SK-N-SH treated with all-trans-retinoic acid at 6 μM for 48 hours (cell line): ENCODE results near the gene HRAS.

Experiments used
- ATAC-seq: fragments of 200-7000 bp; cut with Tn5 transposase; 3 replicates; pipeline ENCODE4 v1.9.1; 2020; ENCODE audit warnings: mild to moderate bottlenecking, moderate library complexity
- ARNTL ChIP-seq: fragments of 450-650 bp; formaldehyde crosslinking; IDR thresholded peaks from 2 replicates; pipeline ENCODE4 v1.5.0; 2020; ENCODE audit warnings: low read depth, mild to moderate bottlenecking, moderate library complexity, borderline replicate concordance
- BACH2 ChIP-seq: fragments of 250-450 bp; sonication (Bioruptor Pico); IDR thresholded peaks from 2 replicates; pipeline ENCODE4 v1.9.0; 2021; ENCODE audit warnings: mild to moderate bottlenecking, borderline replicate concordance
- CREB5 ChIP-seq: fragments of 250-450 bp; sonication (Bioruptor Pico); IDR thresholded peaks from 2 replicates; pipeline ENCODE4 v1.5.1; 2020; ENCODE audit warnings: low read depth, mild to moderate bottlenecking, moderate library complexity
- CSRNP3 ChIP-seq: fragments of 250-450 bp; sonication (Bioruptor Pico); IDR thresholded peaks from 2 replicates; pipeline ENCODE4 v1.5.1; 2021; ENCODE audit warnings: mild to moderate bottlenecking, moderate library complexity
- ESRRG ChIP-seq: fragments of 250-450 bp; sonication (Bioruptor Pico); IDR thresholded peaks from 2 replicates; pipeline ENCODE4 v1.6.1; 2021; ENCODE audit warnings: mild to moderate bottlenecking
- GLIS3 ChIP-seq: fragments of 250-450 bp; sonication (Bioruptor Pico); IDR thresholded peaks from 2 replicates; pipeline ENCODE4 v1.5.0; 2020; ENCODE audit warnings: mild to moderate bottlenecking, moderate library complexity
- OSR1 ChIP-seq: fragments of 250-450 bp; sonication (Bioruptor Pico); IDR thresholded peaks from 2 replicates; pipeline ENCODE4 v1.8.0; 2022; ENCODE audit warnings: moderate library complexity, mild to moderate bottlenecking, inconsistent platforms
- PPARA ChIP-seq: fragments of 250-450 bp; sonication (Bioruptor Pico); IDR thresholded peaks from 2 replicates; pipeline ENCODE4 v1.5.0; 2020; ENCODE audit warnings: mild to moderate bottlenecking, borderline replicate concordance
- RARB ChIP-seq: fragments of 250-450 bp; sonication (Bioruptor Pico); IDR thresholded peaks from 2 replicates; pipeline ENCODE4 v1.8.0; 2021; ENCODE audit warnings: mild to moderate bottlenecking, moderate library complexity
- SNAI2 ChIP-seq: fragments of 250-450 bp; sonication (Bioruptor Pico); IDR thresholded peaks from 2 replicates; pipeline ENCODE4 v1.5.0; 2020; ENCODE audit warnings: mild to moderate bottlenecking, moderate library complexity
- TCF4 ChIP-seq: fragments of 250-450 bp; sonication (Bioruptor Pico); IDR thresholded peaks from 2 replicates; pipeline ENCODE4 v1.8.0; 2021; ENCODE audit warnings: mild to moderate bottlenecking, moderate library complexity, borderline replicate concordance
- TOX ChIP-seq: fragments of 250-450 bp; sonication (Bioruptor Pico); IDR thresholded peaks from 2 replicates; pipeline ENCODE4 v1.8.0; 2021; ENCODE audit warnings: mild to moderate bottlenecking, moderate library complexity, borderline replicate concordance
- ZC3H10 ChIP-seq: fragments of 250-450 bp; sonication (Bioruptor Pico); IDR thresholded peaks from 2 replicates; pipeline ENCODE4 v1.5.1; 2021; ENCODE audit warnings: mild to moderate bottlenecking, moderate library complexity
- ZFP3 ChIP-seq: fragments of 250-450 bp; sonication (Bioruptor Pico); IDR thresholded peaks from 2 replicates; pipeline ENCODE4 v1.5.0; 2020; ENCODE audit warnings: mild to moderate bottlenecking, moderate library complexity
- ZFP30 ChIP-seq: fragments of 450-650 bp; formaldehyde crosslinking; IDR thresholded peaks from 2 replicates; pipeline ENCODE4 v1.5.0; 2022; ENCODE audit warnings: mild to moderate bottlenecking, moderate library complexity
- ZNF565 ChIP-seq: fragments of 450-650 bp; formaldehyde crosslinking; conservative IDR thresholded peaks from 2 replicates; pipeline ENCODE4 v1.5.0; 2020; ENCODE audit warnings: low read depth, mild to moderate bottlenecking, moderate library complexity
- ZNF70 ChIP-seq: fragments of 450-650 bp; formaldehyde crosslinking; IDR thresholded peaks from 2 replicates; pipeline ENCODE4 v1.5.0; 2020; ENCODE audit warnings: mild to moderate bottlenecking, moderate library complexity
- TF ChIP-seq, protein P1 (sequence below): fragments of 250-450 bp; sonication (Bioruptor Pico); IDR thresholded peaks from 2 replicates; pipeline ENCODE4 v1.8.0; 2021; ENCODE audit warnings: low read depth, mild to moderate bottlenecking, moderate library complexity, borderline replicate concordance
- TF ChIP-seq, protein P2 (sequence below): fragments of 250-450 bp; sonication (Bioruptor Pico); IDR thresholded peaks from 2 replicates; pipeline ENCODE4 v1.8.0; 2020; ENCODE audit warnings: mild to moderate bottlenecking, moderate library complexity, borderline replicate concordance

The HRAS gene

GRCh38 chr11:504053-504993, 31.1 kb downstream of the HRAS start (continued):
- TF ChIP-seq, protein P1, sequence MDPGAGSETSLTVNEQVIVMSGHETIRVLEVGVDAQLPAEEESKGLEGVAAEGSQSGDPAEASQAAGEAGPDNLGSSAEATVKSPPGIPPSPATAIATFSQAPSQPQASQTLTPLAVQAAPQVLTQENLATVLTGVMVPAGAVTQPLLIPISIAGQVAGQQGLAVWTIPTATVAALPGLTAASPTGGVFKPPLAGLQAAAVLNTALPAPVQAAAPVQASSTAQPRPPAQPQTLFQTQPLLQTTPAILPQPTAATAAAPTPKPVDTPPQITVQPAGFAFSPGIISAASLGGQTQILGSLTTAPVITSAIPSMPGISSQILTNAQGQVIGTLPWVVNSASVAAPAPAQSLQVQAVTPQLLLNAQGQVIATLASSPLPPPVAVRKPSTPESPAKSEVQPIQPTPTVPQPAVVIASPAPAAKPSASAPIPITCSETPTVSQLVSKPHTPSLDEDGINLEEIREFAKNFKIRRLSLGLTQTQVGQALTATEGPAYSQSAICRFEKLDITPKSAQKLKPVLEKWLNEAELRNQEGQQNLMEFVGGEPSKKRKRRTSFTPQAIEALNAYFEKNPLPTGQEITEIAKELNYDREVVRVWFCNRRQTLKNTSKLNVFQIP (CRISPR knock-in tag) = no peak
- TF ChIP-seq ZC3H10 (CRISPR knock-in tag) (no peak), ESRRG (CRISPR knock-in tag) (no peak), ZFP30 (CRISPR knock-in tag) (no peak), TCF4 (CRISPR knock-in tag) (no peak)

DNA sequence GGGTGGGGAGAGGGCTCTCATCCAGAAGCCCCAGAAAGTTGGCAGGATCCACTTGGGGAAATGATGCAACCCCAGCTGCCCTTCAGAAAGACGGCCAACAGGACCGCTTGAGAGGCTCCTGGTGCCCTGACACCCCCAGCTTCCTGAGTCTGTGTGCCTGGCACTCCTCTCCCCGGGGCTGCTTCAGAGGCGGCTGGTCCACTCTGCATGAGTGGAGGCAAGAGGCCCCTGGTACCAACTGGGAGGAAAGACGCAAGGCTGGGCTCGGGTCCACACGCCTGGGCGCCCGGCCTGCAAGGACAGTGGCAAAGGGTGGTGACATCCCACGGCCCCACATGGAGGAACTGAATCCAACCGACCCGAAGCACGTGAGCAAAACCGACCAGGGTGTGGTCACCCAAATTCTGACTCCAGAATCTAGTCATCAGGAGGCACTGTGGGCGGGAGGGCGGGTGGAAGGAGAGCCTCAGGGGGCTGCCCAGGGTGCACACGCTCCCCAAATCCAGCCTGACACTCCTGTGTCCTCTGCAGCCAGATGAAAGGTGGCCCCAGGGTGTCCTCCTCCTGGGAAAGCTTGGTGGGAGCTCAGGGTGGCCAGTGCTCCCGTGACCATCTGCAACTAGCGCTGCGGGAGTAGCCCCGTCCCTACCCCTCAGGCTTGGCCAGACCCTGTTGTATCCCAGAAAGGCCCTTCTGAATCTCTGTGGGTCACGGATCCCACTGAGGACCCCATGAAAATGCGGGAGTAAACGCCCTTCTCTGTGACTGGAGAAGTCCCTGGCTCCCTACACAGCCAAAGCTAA, 32.0 kb downstream of the HRAS start:
- no peak for ATAC-seq

GRCh38 chr11:502288-503178, 32.8 kb downstream of the HRAS start:
- TF ChIP-seq, protein P2, sequence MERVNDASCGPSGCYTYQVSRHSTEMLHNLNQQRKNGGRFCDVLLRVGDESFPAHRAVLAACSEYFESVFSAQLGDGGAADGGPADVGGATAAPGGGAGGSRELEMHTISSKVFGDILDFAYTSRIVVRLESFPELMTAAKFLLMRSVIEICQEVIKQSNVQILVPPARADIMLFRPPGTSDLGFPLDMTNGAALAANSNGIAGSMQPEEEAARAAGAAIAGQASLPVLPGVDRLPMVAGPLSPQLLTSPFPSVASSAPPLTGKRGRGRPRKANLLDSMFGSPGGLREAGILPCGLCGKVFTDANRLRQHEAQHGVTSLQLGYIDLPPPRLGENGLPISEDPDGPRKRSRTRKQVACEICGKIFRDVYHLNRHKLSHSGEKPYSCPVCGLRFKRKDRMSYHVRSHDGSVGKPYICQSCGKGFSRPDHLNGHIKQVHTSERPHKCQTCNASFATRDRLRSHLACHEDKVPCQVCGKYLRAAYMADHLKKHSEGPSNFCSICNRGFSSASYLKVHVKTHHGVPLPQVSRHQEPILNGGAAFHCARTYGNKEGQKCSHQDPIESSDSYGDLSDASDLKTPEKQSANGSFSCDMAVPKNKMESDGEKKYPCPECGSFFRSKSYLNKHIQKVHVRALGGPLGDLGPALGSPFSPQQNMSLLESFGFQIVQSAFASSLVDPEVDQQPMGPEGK = no peak
- TF ChIP-seq BACH2 (CRISPR knock-in tag) = no peak
- no peak for TF ChIP-seq RARB (CRISPR knock-in tag)
- TF ChIP-seq ZFP30 (CRISPR knock-in tag) = no peak
- TF ChIP-seq, protein P1 (CRISPR knock-in tag) = no peak
- TF ChIP-seq ZFP3 (CRISPR knock-in tag) = no peak
- no peak for TF ChIP-seq TCF4 (CRISPR knock-in tag)
- TF ChIP-seq ZNF565 (CRISPR knock-in tag) = no peak
- no peak for TF ChIP-seq ZC3H10 (CRISPR knock-in tag)
- no peak for TF ChIP-seq GLIS3 (CRISPR knock-in tag)
- no peak for TF ChIP-seq ARNTL
- ATAC-seq = no peak

More for the DNA sequence above, 32.0 kb downstream of the HRAS start:
- TF ChIP-seq ZNF70 (CRISPR knock-in tag) (no peak), TOX (CRISPR knock-in tag) (no peak), ZC3H10 (CRISPR knock-in tag) (no peak), ZFP30 (CRISPR knock-in tag) (no peak), SNAI2 (CRISPR knock-in tag) (no peak), ESRRG (CRISPR knock-in tag) (no peak), ZFP3 (CRISPR knock-in tag) (no peak), PPARA (CRISPR knock-in tag) (no peak), TCF4 (CRISPR knock-in tag) (no peak)

DNA sequence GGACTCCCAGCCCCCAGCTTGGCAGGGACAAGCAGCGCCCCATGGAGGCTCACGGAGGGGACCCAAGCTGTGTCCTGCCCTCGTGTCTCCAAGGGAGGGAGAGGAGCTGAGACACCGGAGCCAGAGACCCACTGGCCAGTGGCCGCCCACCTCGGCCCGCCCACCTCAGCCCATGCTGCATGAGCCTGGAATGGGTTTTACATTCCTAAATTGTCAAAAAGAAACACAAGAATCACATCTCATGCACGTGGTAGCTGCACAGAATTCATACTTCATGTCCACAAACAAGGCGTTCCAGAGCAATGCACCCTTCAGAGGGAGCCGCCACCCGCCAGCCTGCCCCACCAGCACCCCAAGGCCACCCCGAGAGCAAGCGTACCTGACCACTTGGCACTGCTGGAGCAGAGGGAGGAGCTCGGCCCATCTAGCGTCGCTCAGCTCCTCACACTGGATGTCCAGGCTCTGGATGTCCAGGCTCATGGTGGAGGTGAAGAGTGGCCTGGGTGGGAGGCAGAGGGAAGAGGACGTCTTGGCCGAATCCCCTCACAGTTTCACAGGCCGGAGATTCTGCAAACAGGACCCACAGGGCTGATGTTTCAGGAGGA, 33.6 kb downstream of the HRAS start:
- no peak for ATAC-seq
- TF ChIP-seq GLIS3 (CRISPR knock-in tag) (no peak), CSRNP3 (CRISPR knock-in tag) (no peak), ZNF70 (CRISPR knock-in tag) (no peak), ARNTL (no peak), CREB5 (CRISPR knock-in tag) (no peak), OSR1 (CRISPR knock-in tag) (no peak), TCF4 (CRISPR knock-in tag) (no peak), TOX (CRISPR knock-in tag) (no peak), ZC3H10 (CRISPR knock-in tag) (no peak)
- TF ChIP-seq, protein P2 = no peak
